ENCODE data around the gene GUK1. TPM values are rescaled to one million over a fixed set of nuclear protein-coding genes. Genes with fewer than 3 reads are reported as not detected.

Gene GUK1
- total RNA-seq, 1 donor from 2014 or later = 979 TPM

GRCh38 chr1:228093050-228093906 lies 46.8 kb upstream of the GUK1 start:
- intact Hi-C loops (cut with DNase I) = no loop called here
- Histone ChIP-seq H3K4me3 (no peak overlapping the region), H3K9me3 (peaks cover 0 to 6% of the 10 kb centered on the region in 2 donors), H3K36me3 (peaks cover 24 to 27% of the 10 kb centered on the region in 2 donors), H3K27me3 (no peaks in the 10 kb centered on the region), H3K27ac (no peak overlapping the region), H3K4me1 (peaks cover 10 to 28% of the 10 kb centered on the region in 2 donors)
- TF ChIP-seq CTCF (IDR thresholded peaks at IDR 0.05) = no peak
- no peak for DNase-seq (ENCODE audit: low spot score in 2 of 2)

GRCh38 chr1:228094432-228095016 lies 45.6 kb upstream of the GUK1 start:
- no peak for TF ChIP-seq CTCF (IDR thresholded peaks at IDR 0.05)
- Histone ChIP-seq H3K4me3 (no peak overlapping the region), H3K9me3 (peaks cover 0 to 6% of the 10 kb centered on the region in 2 donors), H3K36me3 (peaks cover 32 to 34% of the 10 kb centered on the region in 2 donors), H3K27ac (no peak overlapping the region), H3K4me1 (peaks cover 9 to 16% of the 10 kb centered on the region in 2 donors), H3K27me3 (no peaks in the 10 kb centered on the region)
- DNase-seq (ENCODE audit: low spot score in 2 of 2) = no peak
- intact Hi-C loops (cut with DNase I) = no loop called here

- Histone ChIP-seq H3K4me3 (no peak overlapping the region), H3K4me1 (peaks cover 3 to 9% of the 10 kb centered on the region in 2 donors), H3K9me3 (peaks cover 0 to 6% of the 10 kb centered on the region in 2 donors), H3K36me3 (peaks cover 38 to 40% of the 10 kb centered on the region in 2 donors), H3K27ac (no peak overlapping the region), H3K27me3 (no peaks in the 10 kb centered on the region)
- no peak for DNase-seq (ENCODE audit: low spot score in 2 of 2)
- TF ChIP-seq CTCF (IDR thresholded peaks at IDR 0.05) = no peak
- intact Hi-C loops (cut with DNase I) = no loop called here
Observed at GRCh38 chr1:228095161-228095560, 44.9 kb upstream of the GUK1 start.

DNA sequence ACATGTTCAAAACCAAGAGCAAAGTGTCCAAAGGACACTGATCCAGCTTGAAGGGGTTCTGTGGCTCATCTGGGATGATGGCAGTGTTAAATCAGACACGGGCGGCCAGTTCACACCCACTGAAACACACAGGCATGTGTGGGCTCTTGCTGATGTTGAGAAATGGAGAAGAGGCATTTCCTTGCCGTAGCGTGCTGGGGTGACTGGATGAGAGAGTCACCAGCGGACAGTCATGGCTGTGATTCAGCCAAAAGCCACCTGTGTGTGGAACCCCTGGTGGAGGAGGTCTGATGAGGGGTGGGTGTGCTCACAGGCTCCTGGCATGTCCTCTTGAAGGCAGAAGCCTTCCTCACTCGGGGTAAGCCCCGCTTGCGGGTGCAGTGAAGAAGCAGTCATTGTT lies 44.1 kb upstream of the GUK1 start:
- intact Hi-C loops (cut with DNase I) = no loop called here
- H3K4me1 ChIP-seq = peaks cover 0 to 3% of the 10 kb centered on the region in 2 donors
- peaks cover 39 to 48% of the 10 kb centered on the region in 2 donors for H3K36me3 ChIP-seq

More for the DNA sequence above, 44.1 kb upstream of the GUK1 start:
- Histone ChIP-seq H3K9me3 (peaks cover 0 to 6% of the 10 kb centered on the region in 2 donors), H3K27ac (no peak overlapping the region), H3K4me3 (no peak overlapping the region), H3K27me3 (no peaks in the 10 kb centered on the region)
- DNase-seq (ENCODE audit: low spot score in 2 of 2) = no peak
- TF ChIP-seq CTCF (IDR thresholded peaks at IDR 0.05) = no peak

Data from ascending aorta (tissue), 2 donors.